Activated CD8-positive, alpha-beta memory T cell treated with anti-CD3 and anti-CD28 coated beads for 4 hours (primary cell): Measurements from ENCODE around the gene RNF31.

Source experiments
- DNase-seq, 2 donors: peaks; one replicate each; pipeline ENCODE4 v3.0.0-alpha.2; 2020; ENCODE audit warnings: low read depth in 2 of 2

RNF31 gene

DNA sequence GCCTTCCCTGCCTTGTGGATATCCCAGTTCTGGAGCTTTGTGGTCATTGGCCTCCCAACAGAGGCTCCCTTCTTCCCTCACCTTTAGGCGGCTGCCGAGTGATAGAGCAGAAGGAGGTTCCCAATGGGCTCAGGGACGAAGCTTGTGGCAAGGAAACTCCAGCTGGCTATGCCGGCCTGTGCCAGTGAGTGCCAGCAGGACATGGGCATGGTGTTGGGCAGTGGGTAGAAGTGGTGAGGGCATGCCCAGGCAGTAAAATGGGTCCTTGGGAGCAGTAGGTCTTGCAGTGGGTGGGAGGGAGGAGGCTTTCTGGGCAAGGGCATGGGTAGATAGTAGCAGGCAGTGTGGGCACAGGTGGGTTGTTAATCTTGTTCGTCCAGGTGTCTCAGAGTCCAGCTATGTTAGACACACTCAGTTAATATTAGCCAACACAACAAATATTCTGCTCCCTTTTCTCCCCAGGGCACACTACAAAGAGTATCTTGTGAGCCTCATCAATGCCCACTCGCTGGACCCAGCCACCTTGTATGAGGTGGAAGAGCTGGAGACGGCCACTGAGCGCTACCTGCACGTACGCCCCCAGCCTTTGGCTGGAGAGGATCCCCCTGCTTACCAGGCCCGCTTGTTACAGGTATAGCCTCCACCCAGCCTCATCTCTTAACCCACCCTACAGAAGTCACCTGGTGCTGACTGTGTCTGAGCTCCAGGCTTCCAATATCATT, 12.6 kb downstream of the RNF31 start:
- no peak for DNase-seq

DNA sequence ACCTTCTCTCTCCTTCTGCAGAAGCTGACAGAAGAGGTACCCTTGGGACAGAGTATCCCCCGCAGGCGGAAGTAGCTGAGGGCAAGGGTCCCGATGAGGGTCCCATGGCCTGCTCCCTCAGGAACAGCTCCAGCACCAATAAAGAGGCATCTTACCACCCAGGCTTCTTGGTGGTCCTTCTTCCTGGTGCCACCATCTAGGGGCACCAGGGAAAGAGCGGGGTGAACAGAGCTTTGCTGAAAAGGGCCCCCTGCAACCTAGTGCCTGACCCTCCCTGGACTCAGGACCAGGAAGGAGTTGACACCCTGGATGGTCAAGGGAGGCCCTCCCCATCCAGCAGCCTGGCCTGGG, 13.2 kb downstream of the RNF31 start:
- no peak for DNase-seq

DNA sequence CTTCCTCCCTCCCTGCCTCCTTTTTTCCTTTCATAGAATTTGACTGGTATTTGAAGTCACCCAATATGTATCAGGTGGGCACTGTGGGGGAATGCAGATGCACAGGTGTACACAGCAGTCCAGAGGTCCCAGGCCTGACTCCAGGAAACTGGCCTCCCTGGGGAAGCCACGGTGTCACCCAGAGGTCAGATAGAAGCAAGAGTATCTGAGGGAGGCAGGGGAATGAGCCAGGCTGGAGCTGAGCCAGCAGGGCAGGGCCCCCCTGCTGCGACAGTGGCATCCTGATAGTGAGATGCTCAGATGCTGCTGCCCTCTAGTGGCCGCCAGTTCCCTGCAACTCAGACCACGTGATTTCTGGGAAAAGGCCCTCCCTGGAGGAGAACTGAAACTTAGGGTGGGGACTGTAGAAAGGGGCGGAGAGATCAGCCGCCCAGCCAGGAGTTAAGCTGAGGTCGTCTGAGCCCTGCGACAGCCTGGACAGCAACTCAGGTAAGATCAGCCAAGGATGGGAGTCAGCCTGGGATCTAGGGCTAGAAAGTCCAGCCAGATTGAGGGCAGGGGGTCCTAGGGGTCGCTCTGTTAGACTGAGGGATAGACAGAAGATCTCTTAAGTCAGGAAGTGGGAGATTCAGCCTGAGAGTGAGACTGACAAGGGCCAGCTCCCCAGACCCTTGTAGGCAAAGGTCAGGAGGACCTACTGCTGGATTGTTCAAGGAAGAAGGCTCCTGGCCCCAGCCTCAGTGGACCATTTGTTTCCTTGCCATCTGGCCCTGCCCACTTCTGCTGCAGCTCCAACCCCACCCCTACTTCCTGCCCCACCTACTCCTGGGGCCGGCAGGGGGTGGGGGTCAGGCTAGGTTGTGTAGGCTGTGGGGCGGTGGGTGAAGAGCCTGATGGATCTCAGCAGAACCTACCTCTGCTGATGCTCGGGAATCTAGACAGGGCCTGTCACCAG, 13.8 kb downstream of the RNF31 start, which contains the start of gene IRF9:
Gene IRF9, plus strand, starts transcription at position 416 of the 955 bp plus-strand sequence. CDS start 880 bp downstream, outside the sequence.
- DNase-seq, result peak; percentile 94 to 96

DNA sequence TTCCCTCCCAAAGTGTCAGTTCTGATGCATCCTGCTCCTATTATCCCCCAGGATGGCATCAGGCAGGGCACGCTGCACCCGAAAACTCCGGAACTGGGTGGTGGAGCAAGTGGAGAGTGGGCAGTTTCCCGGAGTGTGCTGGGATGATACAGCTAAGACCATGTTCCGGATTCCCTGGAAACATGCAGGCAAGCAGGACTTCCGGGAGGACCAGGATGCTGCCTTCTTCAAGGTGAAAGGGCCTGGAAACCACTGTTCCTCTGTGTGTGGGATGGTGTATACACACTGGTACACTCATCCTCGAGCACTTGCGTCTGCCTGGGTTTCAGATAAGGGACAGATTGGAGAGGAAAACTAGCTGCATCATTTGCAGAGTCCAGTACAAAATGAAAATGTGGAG, 14.8 kb downstream of the RNF31 start:
- no peak for DNase-seq

DNA sequence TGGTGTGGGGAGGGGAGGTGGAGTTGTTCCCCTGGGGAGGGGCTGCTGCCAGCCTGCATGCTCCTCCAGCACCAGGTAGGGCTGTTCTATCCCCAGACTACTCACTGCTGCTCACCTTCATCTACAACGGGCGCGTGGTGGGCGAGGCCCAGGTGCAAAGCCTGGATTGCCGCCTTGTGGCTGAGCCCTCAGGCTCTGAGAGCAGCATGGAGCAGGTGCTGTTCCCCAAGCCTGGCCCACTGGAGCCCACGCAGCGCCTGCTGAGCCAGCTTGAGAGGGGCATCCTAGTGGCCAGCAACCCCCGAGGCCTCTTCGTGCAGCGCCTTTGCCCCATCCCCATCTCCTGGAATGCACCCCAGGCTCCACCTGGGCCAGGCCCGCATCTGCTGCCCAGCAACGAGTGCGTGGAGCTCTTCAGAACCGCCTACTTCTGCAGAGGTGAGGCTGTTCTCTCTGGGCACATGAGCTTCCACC, 17.3 kb downstream of the RNF31 start:
- DNase-seq, result no peak

DNA sequence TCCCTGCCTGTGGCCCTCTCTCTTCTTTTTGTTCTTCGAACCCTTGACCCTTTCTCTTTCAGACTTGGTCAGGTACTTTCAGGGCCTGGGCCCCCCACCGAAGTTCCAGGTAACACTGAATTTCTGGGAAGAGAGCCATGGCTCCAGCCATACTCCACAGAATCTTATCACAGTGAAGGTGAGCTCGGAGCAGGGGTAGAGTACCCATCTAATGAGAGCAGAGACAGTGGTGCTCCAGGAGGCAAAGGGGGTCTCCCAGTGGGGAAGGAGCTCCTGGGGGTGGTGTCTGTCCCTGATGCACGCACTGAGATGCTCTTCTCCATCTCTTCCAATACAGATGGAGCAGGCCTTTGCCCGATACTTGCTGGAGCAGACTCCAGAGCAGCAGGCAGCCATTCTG, 18.5 kb downstream of the RNF31 start:
- no peak for DNase-seq

DNA sequence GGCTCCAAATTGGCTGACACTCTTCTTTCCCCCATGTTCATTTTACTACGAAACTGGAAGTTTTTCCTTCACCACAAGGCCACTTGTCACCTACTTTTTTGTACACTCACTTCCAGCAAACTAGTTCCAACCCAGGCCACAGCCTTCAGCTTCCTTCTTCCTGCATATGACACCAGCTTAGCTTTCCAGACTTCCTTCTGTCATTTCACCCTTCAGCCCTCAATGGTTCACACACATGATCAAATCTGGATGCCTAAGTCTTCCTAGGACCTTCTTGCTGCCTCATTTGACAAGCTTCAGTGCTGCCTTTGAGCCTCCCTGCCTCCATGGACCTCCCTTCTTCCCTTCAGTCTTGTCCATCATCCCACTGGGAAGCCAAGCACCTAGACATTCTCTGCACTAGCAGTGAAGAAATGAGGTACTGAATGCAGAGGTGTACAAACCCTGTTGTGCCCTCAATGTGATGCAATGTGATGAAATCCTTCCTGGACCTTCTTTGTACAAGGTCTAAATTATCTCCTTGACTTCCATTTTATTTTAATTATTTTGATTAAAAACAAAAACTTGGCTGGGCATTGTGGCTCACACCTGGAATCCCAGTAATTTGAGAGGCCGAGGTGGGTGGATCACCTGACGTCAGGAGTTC, 20.3 kb downstream of the RNF31 start:
- no peak for DNase-seq

DNA sequence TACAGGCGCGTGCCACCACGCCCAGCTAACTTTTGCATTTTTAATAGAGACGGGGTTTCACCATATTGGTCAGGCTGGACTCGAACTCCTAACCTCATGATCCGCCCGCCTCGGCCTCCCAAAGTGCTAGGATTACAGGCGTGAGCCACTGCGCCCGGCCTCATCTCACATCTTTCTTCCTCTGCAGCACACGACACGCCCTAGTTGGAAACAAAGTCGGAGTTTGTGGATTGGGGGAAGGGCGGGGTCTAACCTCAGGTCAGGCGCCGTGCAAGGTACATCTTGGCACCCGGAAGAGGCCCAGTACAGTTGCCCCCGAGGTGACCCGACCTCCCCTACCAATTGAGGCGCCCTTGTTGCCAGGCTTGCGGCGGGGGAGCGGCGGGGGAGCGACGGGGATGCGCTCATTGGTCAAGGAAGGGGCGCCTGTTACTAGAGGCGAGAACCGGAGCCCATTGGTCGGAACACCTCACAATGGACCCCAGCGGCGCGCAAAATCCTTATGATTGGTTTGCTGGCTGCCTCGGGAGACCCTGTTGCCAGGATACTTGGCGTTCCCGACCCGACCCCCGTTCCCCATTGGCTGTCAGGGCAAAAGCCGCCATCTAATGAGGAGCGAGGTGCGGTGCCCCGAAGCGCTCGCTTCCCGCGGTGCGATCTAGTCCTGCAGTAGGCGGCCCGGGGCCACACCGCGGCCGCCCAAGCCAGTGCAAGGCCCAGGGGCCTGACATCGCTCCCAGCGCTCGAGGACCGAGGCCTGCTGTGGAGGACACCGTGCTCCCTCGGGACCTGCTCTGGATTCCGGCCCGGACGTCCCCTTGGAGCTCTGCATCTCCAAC, 24.3 kb downstream of the RNF31 start, which contains the start of gene REC8:
Gene REC8, plus strand, starts transcription at position 659 of the 839 bp plus-strand sequence. CDS start 473 bp downstream, outside the sequence.
- peak; percentile 42 to 44 for DNase-seq

DNA sequence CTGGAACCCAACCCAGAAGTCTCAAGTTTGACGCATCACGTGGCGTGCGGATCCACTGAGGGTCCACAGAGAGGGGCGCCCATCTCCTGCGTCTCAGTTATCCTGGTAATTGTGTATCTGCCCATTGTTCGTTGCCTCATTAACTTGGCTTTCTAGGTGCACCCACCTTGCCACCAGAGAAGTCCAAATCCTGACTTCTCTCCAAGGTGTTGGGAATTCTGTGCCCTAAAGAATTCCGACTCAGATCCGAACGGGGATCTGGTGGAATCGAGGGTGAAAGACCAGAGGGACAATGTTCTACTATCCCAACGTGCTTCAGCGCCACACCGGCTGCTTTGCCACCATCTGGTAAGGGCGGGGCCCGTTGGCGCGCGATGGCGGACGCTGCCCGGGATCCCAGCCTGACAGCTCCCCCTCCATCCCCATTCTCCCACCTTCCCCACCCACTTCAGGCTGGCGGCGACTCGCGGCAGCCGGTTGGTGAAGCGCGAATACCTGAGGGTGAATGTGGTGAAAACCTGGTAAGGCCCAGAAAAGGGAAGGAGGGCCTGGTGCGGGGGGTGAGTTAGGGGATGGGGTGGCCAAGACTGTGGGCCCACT, 25.1 kb downstream of the RNF31 start:
- DNase-seq, result no peak

DNA sequence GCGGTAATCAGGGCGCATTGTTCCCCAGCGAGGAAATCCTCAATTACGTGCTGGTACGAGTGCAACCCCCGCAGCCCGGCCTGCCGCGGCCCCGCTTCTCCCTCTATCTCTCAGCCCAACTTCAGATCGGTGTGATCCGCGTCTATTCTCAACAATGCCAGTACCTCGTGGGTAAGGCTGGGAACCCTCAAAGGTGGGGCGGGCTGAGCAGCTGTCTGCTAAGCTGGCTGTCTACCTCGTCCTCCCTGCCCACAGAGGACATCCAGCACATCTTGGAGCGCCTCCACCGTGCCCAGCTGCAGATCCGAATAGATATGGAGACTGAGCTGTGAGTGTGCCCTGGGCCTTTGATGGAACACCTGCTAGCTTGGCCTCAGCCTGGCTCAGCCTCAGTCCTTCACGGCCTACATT, 25.6 kb downstream of the RNF31 start:
- DNase-seq, result no peak

DNA sequence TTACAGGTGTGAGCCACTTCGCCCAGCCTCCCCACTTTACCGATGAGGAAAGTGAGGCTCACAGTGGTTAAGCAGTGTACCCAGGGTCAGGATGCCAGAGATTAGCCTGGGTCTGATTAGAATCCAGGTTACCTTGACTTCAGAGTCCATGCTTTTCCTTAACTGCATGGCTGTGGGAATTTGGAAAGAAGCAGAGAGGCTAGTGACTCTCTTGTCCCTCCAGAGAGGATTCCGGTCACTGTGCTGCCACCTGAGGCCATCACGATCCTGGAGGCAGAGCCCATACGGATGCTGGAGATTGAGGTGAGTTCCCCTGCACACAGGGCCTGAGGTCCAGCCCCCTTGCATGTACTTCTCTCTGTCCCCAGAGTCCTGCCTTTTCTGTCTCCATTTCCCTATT, 29.3 kb downstream of the RNF31 start:
- DNase-seq, result no peak

DNA sequence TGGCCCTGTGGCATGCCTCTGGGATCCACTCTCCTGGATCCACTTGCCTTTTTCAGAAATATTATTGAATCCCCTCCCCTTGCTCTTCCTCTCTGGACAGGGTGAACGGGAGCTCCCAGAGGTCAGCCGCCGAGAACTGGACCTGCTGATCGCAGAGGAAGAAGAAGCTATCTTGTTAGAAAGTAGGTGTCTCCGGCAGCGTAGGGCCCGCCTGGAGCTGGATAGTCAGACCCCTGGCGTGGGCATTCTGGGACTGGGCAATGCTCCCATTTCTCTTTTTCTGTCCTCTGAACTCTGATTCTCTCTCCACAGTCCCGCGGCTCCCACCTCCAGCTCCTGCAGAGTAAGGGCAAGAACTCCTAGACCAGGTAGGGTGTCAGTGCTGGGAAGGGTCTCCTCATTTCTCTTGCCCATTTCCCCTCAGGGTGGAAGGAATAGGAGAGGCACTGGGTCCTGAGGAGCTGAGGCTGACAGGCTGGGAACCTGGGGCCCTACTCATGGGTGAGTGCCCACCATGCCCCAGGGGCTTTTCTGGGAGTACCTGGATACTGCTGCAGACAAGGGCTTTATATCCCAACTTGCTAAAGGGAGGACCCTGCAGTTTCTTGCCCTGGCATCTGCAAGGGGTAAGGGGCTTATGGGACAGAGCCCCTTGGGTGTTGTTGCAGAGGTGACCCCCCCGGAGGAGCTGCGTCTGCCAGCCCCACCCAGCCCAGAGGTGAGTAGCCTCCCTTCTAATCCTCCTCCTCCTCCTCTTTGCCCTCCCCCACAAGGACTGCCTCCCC, 29.9 kb downstream of the RNF31 start:
- no peak for DNase-seq

DNA sequence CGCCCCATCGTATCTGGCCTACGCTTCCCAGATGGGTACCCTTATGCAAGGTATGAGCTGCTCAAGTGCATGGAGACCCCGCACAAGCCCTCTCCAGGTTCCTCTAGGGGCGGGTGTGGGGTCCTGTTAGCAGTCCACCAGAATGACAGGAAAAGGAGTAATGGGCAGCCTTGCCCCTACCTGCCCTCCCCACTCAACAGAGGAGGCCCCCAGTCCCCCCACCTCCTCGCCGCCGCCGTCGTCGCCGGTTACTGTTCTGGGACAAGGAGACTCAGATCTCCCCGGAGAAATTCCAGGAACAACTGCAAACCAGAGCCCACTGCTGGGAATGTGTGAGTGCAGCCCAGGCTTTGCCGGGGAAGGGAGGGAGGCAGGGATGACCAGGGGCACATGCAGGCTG, 30.6 kb downstream of the RNF31 start:
- DNase-seq, result no peak

DNA sequence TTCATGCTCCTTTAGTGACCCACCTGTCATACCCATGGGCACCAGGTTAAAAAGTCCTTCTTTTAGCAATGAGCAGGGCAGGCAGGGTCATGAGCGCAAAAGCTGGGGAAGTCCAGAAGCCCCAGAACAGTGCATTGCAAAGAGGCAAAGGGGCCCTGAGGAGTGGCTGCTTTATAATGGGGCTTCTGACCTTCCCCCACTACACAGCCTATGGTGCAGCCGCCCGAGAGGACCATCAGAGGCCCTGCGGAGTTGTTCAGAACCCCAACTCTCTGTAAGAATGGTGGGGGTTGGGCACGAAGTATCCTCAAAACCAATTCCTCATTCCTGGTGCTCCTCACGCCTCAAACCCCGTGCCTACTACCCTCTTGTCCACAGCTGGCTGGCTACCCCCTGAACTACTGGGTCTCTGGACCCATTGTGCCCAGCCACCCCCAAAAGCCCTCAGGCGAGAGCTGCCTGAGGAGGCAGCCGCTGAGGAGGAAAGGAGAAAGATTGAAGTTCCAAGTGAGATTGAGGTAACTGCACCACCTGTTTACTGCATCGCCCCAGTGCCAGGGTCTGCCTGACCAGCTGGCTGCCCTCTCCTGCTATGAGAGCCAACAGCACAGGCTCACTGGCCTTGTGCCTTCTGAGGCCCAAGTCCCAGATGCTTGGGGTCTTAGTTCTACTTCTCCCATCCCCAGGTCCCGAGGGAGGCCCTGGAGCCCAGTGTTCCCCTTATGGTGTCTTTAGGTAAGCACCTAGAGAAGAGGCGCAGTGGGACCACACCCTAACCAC, 31.3 kb downstream of the RNF31 start:
- no peak for DNase-seq

DNA sequence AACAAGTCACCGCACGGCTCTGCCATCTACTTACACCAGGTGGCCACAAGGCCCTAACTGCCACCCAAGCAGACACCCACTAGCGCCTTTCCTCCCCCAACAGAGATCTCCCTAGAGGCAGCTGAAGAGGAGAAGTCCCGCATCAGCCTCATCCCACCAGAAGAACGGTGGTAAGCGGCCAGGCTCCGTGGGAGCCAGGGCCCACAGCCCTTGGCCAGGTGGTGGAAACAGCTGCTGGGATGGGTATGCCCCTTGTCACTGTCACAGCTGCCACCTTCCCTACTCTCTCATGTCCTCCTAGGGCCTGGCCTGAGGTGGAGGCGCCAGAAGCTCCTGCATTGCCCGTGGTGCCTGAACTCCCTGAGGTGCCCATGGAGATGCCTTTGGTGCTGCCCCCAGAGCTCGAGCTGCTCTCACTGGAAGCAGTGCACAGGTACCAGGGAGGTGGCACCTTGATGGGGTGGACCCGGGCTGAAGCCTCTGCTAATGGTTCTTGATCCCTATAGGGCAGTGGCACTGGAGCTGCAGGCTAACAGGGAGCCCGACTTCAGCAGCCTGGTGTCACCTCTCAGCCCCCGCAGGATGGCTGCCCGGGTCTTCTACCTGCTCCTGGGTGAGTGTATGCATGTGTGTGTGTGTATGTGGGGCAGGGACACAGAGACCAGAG, 32.1 kb downstream of the RNF31 start:
- DNase-seq, result no peak

DNA sequence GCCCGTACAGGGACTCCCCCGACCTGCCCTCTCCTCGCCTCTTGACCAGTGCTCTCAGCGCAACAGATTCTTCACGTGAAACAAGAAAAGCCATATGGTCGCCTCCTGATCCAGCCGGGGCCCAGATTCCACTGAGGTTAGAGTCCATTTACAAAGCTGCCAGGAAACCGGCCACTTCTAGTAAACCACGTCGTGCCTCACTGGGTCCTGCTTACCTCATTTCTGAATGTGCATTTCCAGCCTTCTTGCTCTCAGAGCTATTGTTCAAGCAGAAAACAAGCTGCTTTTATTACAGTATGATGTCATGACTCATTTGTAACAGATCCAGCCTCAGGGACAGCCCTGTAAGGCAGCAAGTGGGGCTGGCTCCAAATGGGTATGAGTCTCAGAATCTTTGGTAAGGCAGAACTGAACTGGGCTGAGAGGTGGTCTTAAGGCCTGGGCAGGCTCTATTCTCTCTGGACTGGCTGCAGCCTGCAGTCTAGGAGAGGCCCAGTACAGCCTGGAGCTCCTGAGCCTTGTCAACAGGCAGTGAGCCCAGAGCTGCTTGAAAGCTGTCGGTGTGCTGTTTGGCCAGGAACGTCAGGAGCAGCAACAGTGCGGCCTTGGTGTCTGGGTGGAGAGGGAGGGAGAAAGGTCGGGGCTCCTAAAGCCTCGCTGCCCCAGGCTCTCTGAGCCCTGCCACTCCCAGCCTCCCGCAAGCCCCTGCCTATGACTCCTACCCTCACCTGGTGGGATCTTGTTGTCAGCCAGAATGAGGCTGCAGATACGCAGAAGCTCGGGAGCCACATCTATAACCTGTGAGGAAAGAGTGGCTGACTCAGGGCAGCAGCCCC, 32.9 kb downstream of the RNF31 start:
- DNase-seq, result no peak

DNA sequence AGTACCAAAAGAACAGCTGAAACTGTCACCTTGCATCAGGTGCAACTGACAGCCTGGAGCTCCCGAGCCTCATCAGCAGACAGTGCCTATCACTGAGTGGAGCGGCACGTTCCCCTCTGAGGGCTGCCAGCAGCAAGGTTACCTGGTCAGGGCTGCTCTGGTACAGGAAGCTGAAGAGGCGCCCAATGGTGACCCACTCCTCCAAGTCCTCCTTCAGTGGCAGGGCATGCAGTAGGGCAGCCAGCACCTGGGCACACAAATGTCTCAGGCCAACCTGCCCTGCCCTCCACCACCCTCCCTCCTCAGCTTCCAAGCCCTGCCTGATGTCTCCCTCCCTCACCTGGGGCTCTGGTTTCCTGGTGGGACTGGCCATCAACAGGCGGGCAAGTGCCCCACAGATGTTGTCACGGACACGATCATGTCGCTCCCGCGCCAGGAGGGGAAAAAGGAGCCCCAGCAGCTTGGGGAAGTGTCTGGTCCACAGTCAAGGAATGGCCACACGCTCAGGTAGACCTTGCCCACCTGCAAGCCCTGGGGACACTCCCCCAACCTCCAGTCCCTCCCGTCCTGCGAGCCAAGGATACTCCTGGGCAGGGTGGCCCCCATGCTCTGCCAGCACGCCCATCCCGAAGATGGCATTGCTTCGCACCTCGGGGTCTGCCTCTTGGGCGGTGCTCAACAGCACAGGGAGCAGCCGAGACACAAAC, 34.2 kb downstream of the RNF31 start:
- no peak for DNase-seq
